ENCODE results near the gene PARP15. TPM values are rescaled to one million over a fixed set of nuclear protein-coding genes. Genes with fewer than 3 reads are reported as not detected.

The PARP15 gene
- total and polyA plus RNA-seq, 2 experiments from 2014 or later = 0.39 to 0.87 TPM

- H3K4me3 Mint-ChIP-seq = no peak overlapping the region
- peaks cover 21% of the 10 kb centered on the region for H3K4me1 ChIP-seq (ENCODE audit: insufficient read depth)
- H3K4me1 Mint-ChIP-seq = peaks cover 27% of the 10 kb centered on the region
- H3K27ac Mint-ChIP-seq = no peak overlapping the region
- ATAC-seq (no peak), DNase-seq (ENCODE audit: low spot score) (no peak)
- no peaks in the 10 kb centered on the region for H3K27me3 ChIP-seq (ENCODE audit: insufficient read depth)
- H3K27ac ChIP-seq (ENCODE audit: low read depth) = no peak overlapping the region
- H3K27me3 Mint-ChIP-seq (ENCODE audit: insufficient read depth, low read depth, poor library complexity) = no peaks in the 10 kb centered on the region
- H3K79me2 ChIP-seq (replicated peaks; ENCODE audit: insufficient read depth) = no peaks in the 10 kb centered on the region
- no peaks in the 10 kb centered on the region for H3F3A ChIP-seq (replicated peaks; ENCODE audit: low read depth)
- no peaks in the 10 kb centered on the region for H3K9me2 ChIP-seq (ENCODE audit: insufficient read depth)
- no peak overlapping the region for H2AFZ ChIP-seq
- TF ChIP-seq JUNB (IDR thresholded peaks at IDR 0.05; ENCODE audit: unreplicated experiment) (no peak), ZNF331 (CRISPR knock-in tag; IDR thresholded peaks at IDR 0.05; ENCODE audit: low read depth) (no peak), EZH2 (IDR thresholded peaks at IDR 0.05; ENCODE audit: low read depth, unreplicated experiment) (no peak), ZNF114 (CRISPR knock-in tag; IDR thresholded peaks at IDR 0.05) (no peak), CREB1 (CRISPR knock-in tag; IDR thresholded peaks at IDR 0.05; ENCODE audit: low read depth) (no peak), STAT1 (IDR thresholded peaks at IDR 0.05; ENCODE audit: unreplicated experiment) (no peak), ZNF462 (CRISPR knock-in tag; IDR thresholded peaks at IDR 0.05) (no peak), REST (IDR thresholded peaks at IDR 0.05; ENCODE audit: unreplicated experiment) (no peak), NANOG (IDR thresholded peaks at IDR 0.05; ENCODE audit: borderline replicate concordance) (no peak), CTCF (conservative IDR thresholded peaks at IDR 0.05; ENCODE audit: low read depth in 2 of 2) (no peak), ETS1 (IDR thresholded peaks at IDR 0.05) (no peak), EZH2phosphoT487 (IDR thresholded peaks at IDR 0.05; ENCODE audit: unreplicated experiment) (no peak), POLR2AphosphoS5 (IDR thresholded peaks at IDR 0.05; ENCODE audit: low read depth) (no peak)
- H3K4me3 ChIP-seq = no peak overlapping the region
- H3K36me3 ChIP-seq (ENCODE audit: insufficient read depth) = no peaks in the 10 kb centered on the region
- no peak overlapping the region for H3K4me2 ChIP-seq
- H4K20me1 ChIP-seq (replicated peaks; ENCODE audit: insufficient read depth) = no peaks in the 10 kb centered on the region
- H3K36me3 Mint-ChIP-seq (ENCODE audit: low read depth) = no peaks in the 10 kb centered on the region
- H3K9me3 Mint-ChIP-seq = no peaks in the 10 kb centered on the region
Measured at GRCh38 chr3:122557356-122557755, 20.1 kb upstream of the PARP15 start.
